ENCODE data around the gene MAFG. TPM values are rescaled to one million over a fixed set of nuclear protein-coding genes. Genes with fewer than 3 reads are reported as not detected.
A peak's percentile ranks its signal among the peaks of the same experiment; 100 is the strongest.

Gene MAFG
- total RNA-seq, 2 experiments from 2014 or later = 22.7 to 33.6 TPM

DNA sequence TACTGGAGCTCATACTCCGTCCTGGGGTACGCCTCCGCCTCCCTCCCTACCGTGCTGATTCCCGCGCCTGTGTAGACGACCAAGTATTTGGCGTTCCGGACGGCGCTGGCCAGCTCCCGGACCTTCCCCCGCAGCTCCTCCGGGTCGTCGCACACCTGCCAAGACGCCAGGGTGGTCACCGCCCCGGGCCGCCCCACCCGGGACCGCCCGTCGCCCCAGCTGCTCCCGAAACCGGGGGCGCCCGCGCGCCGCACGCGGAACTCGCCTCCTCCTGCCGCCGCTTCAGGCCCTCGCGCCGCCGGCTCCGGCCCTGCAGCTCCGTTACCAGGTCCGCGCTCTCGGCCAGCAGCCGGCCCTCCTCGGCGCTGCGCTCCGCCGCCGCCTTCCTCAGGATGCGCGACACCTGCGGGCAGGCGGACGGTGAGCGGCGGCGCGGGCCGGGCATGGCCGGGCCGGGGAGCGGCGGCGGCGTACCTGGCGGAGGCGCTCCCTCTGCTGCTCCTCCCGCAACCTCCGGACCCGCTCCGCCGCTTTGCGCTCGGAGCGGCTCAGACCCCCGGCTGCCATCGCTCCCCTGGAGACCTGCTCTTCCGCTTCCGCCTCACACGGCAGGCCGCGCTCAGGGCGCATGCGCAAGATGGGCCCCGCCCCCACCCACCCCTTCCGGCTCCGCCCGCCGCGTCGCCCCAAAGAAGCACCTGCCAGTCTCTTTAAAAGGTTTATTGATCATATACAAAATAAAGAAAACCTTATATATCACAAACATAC lies 9.8 kb downstream of the MAFG start, which contains the start of gene SIRT7:
Gene SIRT7, minus strand, starts transcription at position 612 of the 768 bp plus-strand sequence. Its CDS starts 45 bp downstream, at position 567.
- CTCF ChIA-PET (ENCODE audit: unreplicated experiment) = interaction anchor here (0.5 kb wide), 1 partner anchor 113 kb away, joined by 3 read pairs; no protein-coding TSS in a partner anchor
- Histone ChIP-seq H3K27ac (ENCODE audit: low read depth, low read length, poor library complexity, severe bottlenecking) (peak within 1 kb of the TSS; percentile 26), H3K4me1 (ENCODE audit: insufficient read depth, low read length, poor library complexity, severe bottlenecking) (peaks cover 23% of the 10 kb centered on the region), H3K36me3 (ENCODE audit: insufficient read depth, low read length) (peaks cover 62% of the 10 kb centered on the region), H3K9me2 (ENCODE audit: insufficient read depth, low read length) (no peaks in the 10 kb centered on the region), H3K9me3 (ENCODE audit: low read length) (no peaks in the 10 kb centered on the region), H3K4me3 (ENCODE audit: low read depth, low read length, poor library complexity, severe bottlenecking) (peak within 1 kb of the TSS; percentile 92), H3K4me2 (ENCODE audit: low read length) (peak within 1 kb of the TSS; percentile 93), H3K79me2 (ENCODE audit: insufficient read depth, low read depth, low read length) (peaks cover 13% of the 10 kb centered on the region), H4K20me1 (ENCODE audit: insufficient read depth, low read length) (peaks cover 8% of the 10 kb centered on the region), H2AFZ (ENCODE audit: low read length) (no peak within 1 kb of the TSS)
- no TSS peak for BruUV-seq (replicated peaks)
- intact Hi-C loops (cut with micrococcal nuclease; ENCODE audit: unreplicated experiment) = no loop called here
- no peak for TF ChIP-seq EZH2phosphoT487 (IDR thresholded peaks at IDR 0.05; ENCODE audit: borderline replicate concordance, low read depth, low read length)
- TF ChIP-seq, protein P1, sequence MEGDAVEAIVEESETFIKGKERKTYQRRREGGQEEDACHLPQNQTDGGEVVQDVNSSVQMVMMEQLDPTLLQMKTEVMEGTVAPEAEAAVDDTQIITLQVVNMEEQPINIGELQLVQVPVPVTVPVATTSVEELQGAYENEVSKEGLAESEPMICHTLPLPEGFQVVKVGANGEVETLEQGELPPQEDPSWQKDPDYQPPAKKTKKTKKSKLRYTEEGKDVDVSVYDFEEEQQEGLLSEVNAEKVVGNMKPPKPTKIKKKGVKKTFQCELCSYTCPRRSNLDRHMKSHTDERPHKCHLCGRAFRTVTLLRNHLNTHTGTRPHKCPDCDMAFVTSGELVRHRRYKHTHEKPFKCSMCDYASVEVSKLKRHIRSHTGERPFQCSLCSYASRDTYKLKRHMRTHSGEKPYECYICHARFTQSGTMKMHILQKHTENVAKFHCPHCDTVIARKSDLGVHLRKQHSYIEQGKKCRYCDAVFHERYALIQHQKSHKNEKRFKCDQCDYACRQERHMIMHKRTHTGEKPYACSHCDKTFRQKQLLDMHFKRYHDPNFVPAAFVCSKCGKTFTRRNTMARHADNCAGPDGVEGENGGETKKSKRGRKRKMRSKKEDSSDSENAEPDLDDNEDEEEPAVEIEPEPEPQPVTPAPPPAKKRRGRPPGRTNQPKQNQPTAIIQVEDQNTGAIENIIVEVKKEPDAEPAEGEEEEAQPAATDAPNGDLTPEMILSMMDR (conservative IDR thresholded peaks at IDR 0.05; ENCODE audit: low read length) = 0 out of 2 replicates have a peak, but pooled peaks have one; percentile 15
- DNase-seq (ENCODE audit: low spot score) = peak; percentile 94
- POLR2A ChIA-PET = interaction anchor here (1.0 to 1.6 kb wide), 5 partner anchors 8 to 48 kb away, joined by 3 to 13 read pairs (median 5); partner anchors contain the start of gene MAFG

DNA sequence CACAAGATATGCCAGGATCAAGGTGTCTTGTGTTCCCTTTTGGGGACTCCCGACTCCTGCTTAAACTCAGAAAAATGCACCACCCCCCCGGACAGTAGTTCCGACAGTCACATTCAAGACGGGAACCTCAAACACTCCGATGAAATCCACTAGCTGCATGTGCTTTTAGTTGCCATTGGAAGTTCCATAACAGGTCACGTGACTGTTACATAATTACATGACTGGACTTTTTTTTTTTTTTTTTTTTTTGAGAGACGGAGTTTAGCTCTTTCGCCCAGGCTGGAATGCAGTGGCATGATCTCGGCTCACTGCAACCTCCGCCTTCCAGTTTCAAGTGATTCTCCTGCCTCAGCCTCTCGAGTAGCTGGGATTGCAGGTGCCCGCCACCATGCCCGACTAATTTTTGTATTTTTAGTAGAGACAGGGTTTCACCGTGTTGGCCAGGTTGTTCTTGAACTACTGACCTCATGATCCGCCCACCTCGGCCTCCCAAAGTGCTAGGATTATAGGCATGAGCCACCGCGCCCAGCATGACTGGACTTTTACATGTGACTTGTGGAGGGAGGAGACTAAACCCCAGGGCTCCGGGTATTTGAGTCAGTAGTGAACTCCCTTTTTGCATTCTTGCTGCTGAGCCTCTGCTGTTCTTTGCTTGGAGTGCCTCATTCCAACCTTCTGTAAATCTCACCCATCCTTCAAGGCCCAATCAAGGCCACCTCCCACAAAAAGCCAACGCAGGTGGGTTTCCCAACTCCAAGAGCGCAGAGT lies 11.1 kb downstream of the MAFG start:
- H4K20me1 ChIP-seq (ENCODE audit: insufficient read depth, low read length) = peaks cover 8% of the 10 kb centered on the region
- peaks cover 13% of the 10 kb centered on the region for H3K79me2 ChIP-seq (ENCODE audit: insufficient read depth, low read depth, low read length)
- H3K4me2 ChIP-seq (ENCODE audit: low read length) = peak overlapping the region; percentile 93
- DNase-seq (ENCODE audit: low spot score) = no peak
- peak overlapping the region; percentile 92 for H3K4me3 ChIP-seq (ENCODE audit: low read depth, low read length, poor library complexity, severe bottlenecking)
- no peaks in the 10 kb centered on the region for H3K9me3 ChIP-seq (ENCODE audit: low read length)
- CTCF ChIA-PET (ENCODE audit: unreplicated experiment) = no interaction called here
- H3K9me2 ChIP-seq (ENCODE audit: insufficient read depth, low read length) = no peaks in the 10 kb centered on the region
- POLR2A ChIA-PET = interaction anchor here (1.0 to 1.6 kb wide), 4 partner anchors 9 to 47 kb away, joined by 4 to 8 read pairs (median 5); partner anchors contain the start of gene MAFG
- TF ChIP-seq EZH2phosphoT487 (IDR thresholded peaks at IDR 0.05; ENCODE audit: borderline replicate concordance, low read depth, low read length) = no peak
- TF ChIP-seq, protein P1 (conservative IDR thresholded peaks at IDR 0.05; ENCODE audit: low read length) = no peak
- H3K4me1 ChIP-seq (ENCODE audit: insufficient read depth, low read length, poor library complexity, severe bottlenecking) = peaks cover 29% of the 10 kb centered on the region
- no TSS peak for BruUV-seq (replicated peaks)
- H3K27ac ChIP-seq (ENCODE audit: low read depth, low read length, poor library complexity, severe bottlenecking) = no peak overlapping the region
- H3K36me3 ChIP-seq (ENCODE audit: insufficient read depth, low read length) = peaks cover 64% of the 10 kb centered on the region
- H2AFZ ChIP-seq (ENCODE audit: low read length) = no peak overlapping the region
- intact Hi-C loops (cut with micrococcal nuclease; ENCODE audit: unreplicated experiment) = no loop called here

Measured in OCI-LY7 (cell line).